GM12878 (cell line): ENCODE data around the gene BCR. TPM values are rescaled to one million over a fixed set of nuclear protein-coding genes. Genes with fewer than 3 reads are reported as not detected.
"Not testable (repeated sequence)": the region's sequence is repeated elsewhere in the genome, so short reads cannot be mapped to it uniquely, and the experiment has no call there.

Source experiments
- ATAC-seq: fragments of 200-7000 bp; cut with Tn5 transposase; 3 replicates; pipeline ENCODE4 v1.9.1; 2020; ENCODE audit warnings: mild to moderate bottlenecking, moderate library complexity
- BruUV-seq: library from RNA; stranded (reverse); fragments of 400-500 nt; replicated peaks from 2 replicates; lab custom pipeline; 2021; lab: Mats Ljungman, UMichigan
- CTCF ChIA-PET: fragments of 300-600 bp; sonication (Branson Sonifier 250); formaldehyde crosslinking; extraction: SDS; loops from one replicate; lab custom pipeline; 2021; ENCODE audit warnings: inconsistent platforms; lab: Yijun Ruan, JAX
- POLR2A ChIA-PET: fragments of 350-600 bp; formaldehyde crosslinking; extraction: SDS; loops from one replicate; lab custom pipeline; 2021; ENCODE audit warnings: inconsistent platforms; lab: Charles Lee
- RAD21 ChIA-PET: fragments of 300-600 bp; sonication (Branson Sonifier 250); formaldehyde crosslinking; loops from one replicate; lab custom pipeline; 2023; ENCODE audit warnings: antibody characterized with exemption; ENCODE audit not compliant: unreplicated experiment; lab: Charles Lee
- SMC1A ChIA-PET: fragments of 300-600 bp; sonication (Branson Sonifier 250); formaldehyde crosslinking; loops from one replicate; lab custom pipeline; 2023; ENCODE audit not compliant: unreplicated experiment, uncharacterized antibody; lab: Charles Lee
- DNase-seq: peaks from one replicate; pipeline ENCODE4 v3.0.0-alpha.2; 2011; ENCODE audit warnings: low read depth, low spot score
- FAIRE-seq: peaks from 3 replicates; lab custom pipeline; 2011; peaks lifted over from hg19 to GRCh38; lab: Jason Lieb, UNC
- H2AFZ ChIP-seq: 2 replicates; pipeline ENCODE4 v1.6.0; 2011; ENCODE audit warnings: low read depth, low read length, control low read depth; ENCODE audit not compliant: control insufficient read depth
- H3K27ac ChIP-seq: 2 replicates; pipeline ENCODE4 v1.5.1; 2011; ENCODE audit warnings: control low read depth; ENCODE audit not compliant: control insufficient read depth, insufficient read depth
- H3K27me3 ChIP-seq, 2 experiments: replicated peaks in 1 of 2; 2 replicates each; pipeline versions ENCODE4 v1.6.0 to v1.6.1; 2011; ENCODE audit warnings: low read length in 1 of 2; ENCODE audit not compliant: control insufficient read depth in 2 of 2, insufficient read depth in 2 of 2
- H3K36me3 ChIP-seq, 2 experiments: 2 replicates each; pipeline ENCODE4 v1.5.1; 2011; ENCODE audit warnings: low read length in 1 of 2; ENCODE audit not compliant: control insufficient read depth in 2 of 2, insufficient read depth in 2 of 2
- H3K4me1 ChIP-seq: 2 replicates; pipeline ENCODE4 v1.6.1; 2011; ENCODE audit warnings: mild to moderate bottlenecking, low read length, moderate library complexity, mixed read lengths; ENCODE audit not compliant: control insufficient read depth, insufficient read depth
- H3K4me2 ChIP-seq: 2 replicates; pipeline ENCODE4 v1.6.0; 2011; ENCODE audit warnings: control low read depth; ENCODE audit not compliant: control insufficient read depth, insufficient read depth
- H3K4me3 ChIP-seq: fragments of 200-600 bp; sonication (generic); 2 replicates; pipeline ENCODE4 v1.5.1; 2016
- H3K79me2 ChIP-seq: 2 replicates; pipeline ENCODE4 v1.6.0; 2011; ENCODE audit warnings: low read length; ENCODE audit not compliant: control insufficient read depth, insufficient read depth
- H3K9ac ChIP-seq: 2 replicates; pipeline ENCODE4 v1.8.0; 2011; ENCODE audit warnings: low read length, control low read depth, mixed read lengths; ENCODE audit not compliant: control insufficient read depth, insufficient read depth
- H3K9me3 ChIP-seq: replicated peaks from 3 replicates; pipeline ENCODE4 v1.5.1; 2011; ENCODE audit warnings: mild to moderate bottlenecking, low read length; ENCODE audit not compliant: control insufficient read depth, insufficient read depth
- H4K20me1 ChIP-seq: 2 replicates; pipeline ENCODE4 v1.6.0; 2011; ENCODE audit not compliant: control insufficient read depth, insufficient read depth
- ATF7 ChIP-seq: fragments of 450-650 bp; IDR thresholded peaks from 2 replicates; pipeline ENCODE4 v1.6.1; 2016; ENCODE audit warnings: low read depth, mild to moderate bottlenecking
- EED ChIP-seq: sonication (generic); IDR thresholded peaks from 2 replicates; pipeline ENCODE4 v1.6.1; 2016; ENCODE audit warnings: antibody characterized with exemption, low read depth
- IKZF2 ChIP-seq, 2 experiments: fragments of 450-650 bp; IDR thresholded peaks; 2 replicates each; pipeline ENCODE4 v1.6.1; 2017; ENCODE audit warnings: mild to moderate bottlenecking in 2 of 2, moderate library complexity in 2 of 2
- MEF2B ChIP-seq: fragments of 450-650 bp; IDR thresholded peaks from 2 replicates; pipeline ENCODE4 v1.6.1; 2018; ENCODE audit warnings: mild to moderate bottlenecking, moderate library complexity; ENCODE audit not compliant: partially characterized antibody, poor library complexity, severe bottlenecking
- MTA2 ChIP-seq: fragments of 450-650 bp; IDR thresholded peaks from 2 replicates; pipeline ENCODE4 v1.6.1; 2016; ENCODE audit warnings: low read depth, mild to moderate bottlenecking, moderate library complexity
- NR2F1 ChIP-seq: fragments of 450-650 bp; conservative IDR thresholded peaks from 2 replicates; pipeline ENCODE4 v1.6.1; 2017; ENCODE audit warnings: mild to moderate bottlenecking
- RAD51 ChIP-seq: fragments of 450-650 bp; IDR thresholded peaks from 2 replicates; pipeline ENCODE4 v1.6.1; 2016; ENCODE audit warnings: moderate library complexity, mild to moderate bottlenecking, inconsistent platforms
- USF1 ChIP-seq: IDR thresholded peaks from 2 replicates; pipeline ENCODE4 v1.6.1; 2011; ENCODE audit warnings: borderline replicate concordance, low read depth, mild to moderate bottlenecking, moderate library complexity, mixed read lengths, low read length; ENCODE audit not compliant: insufficient read depth; ENCODE audit errors: extremely low read length
- ZNF384 ChIP-seq: IDR thresholded peaks from 2 replicates; pipeline ENCODE4 v1.6.1; 2012; ENCODE audit warnings: low read depth, mild to moderate bottlenecking, low read length, improper control_type of control experiment, borderline replicate concordance
- WGBS: methylation state at CpG from one replicate; pipeline ENCODE4 v1.1.6; 2016; ENCODE audit warnings: low lambda C conversion rate; ENCODE audit not compliant: insufficient replicate concordance, insufficient coverage; ENCODE audit errors: missing lambda C conversion rate; 5-methylcytosine and 5-hydroxymethylcytosine counted together
- in situ Hi-C: fragments of 300-500 bp; cut with MboI; formaldehyde crosslinking; loops from 9 replicates; pipeline ENCODE4 v1.14.3; 2018; ENCODE audit warnings: mixed read lengths
- intact Hi-C: fragments of 100-400 bp; cut with micrococcal nuclease; formaldehyde crosslinking; loops from one replicate; pipeline ENCODE4 v1.14.2; 2022; ENCODE audit not compliant: unreplicated experiment
- polyA plus RNA-seq, 11 experiments: library from polyadenylated mRNA; depleted of rRNA in 4 of 11; unstranded in 6 of 11; stranded (reverse) in 5 of 11; fragments of >200 nt; fragmentation: Nextera tagmentation in 4 of 11; fragmentation: Illumina TruSeq in 1 of 11; extraction: Ambion mirVana in 4 of 11; extraction: Trizol in 1 of 11; gene quantifications; 1 replicate in 1 of 11; 2 replicates in 10 of 11; pipeline versions ENCODE4 v1.2.1 to v1.2.3, GENCODE V29; 2011 to 2016; ENCODE audit warnings: inconsistent platforms in 2 of 11, missing spikeins in 2 of 11, low read depth in 1 of 11
- total RNA-seq, 4 experiments: library from RNA; depleted of rRNA in 3 of 4; stranded (reverse); fragments of >200 nt in 3 of 4; fragmentation: Illumina TruSeq in 1 of 4; extraction: Trizol in 1 of 4; gene quantifications; 2 replicates each; pipeline versions ENCODE4 v1.2.1 to v1.2.3, GENCODE V29; 2013 to 2021
- TF ChIP-seq, protein P1 (sequence below): fragments of 450-650 bp; IDR thresholded peaks from 2 replicates; pipeline ENCODE4 v1.6.1; 2017; ENCODE audit warnings: mild to moderate bottlenecking, moderate library complexity

Gene BCR
- total and polyA plus RNA-seq, 10 of the 15 experiments (the other 5 are each of a cell fraction or from before 2014, with no cell fraction given) = 1.7 to 64.7 (median 18.4) TPM

GRCh38 chr22:23323960-23324688 is 143.8 kb downstream of the BCR start:
- FAIRE-seq, H3K9me3 ChIP-seq, H3K27ac ChIP-seq, H3K4me2 ChIP-seq, H4K20me1 ChIP-seq, H3K4me1 ChIP-seq, H3K9ac ChIP-seq, H3K36me3 ChIP-seq, DNase-seq, BruUV-seq, H3K4me3 ChIP-seq, H3K27me3 ChIP-seq, H3K79me2 ChIP-seq, H2AFZ ChIP-seq: not testable (repeated sequence)
- ChIA-PET SMC1A (interaction anchor here (1.6 kb wide), 1 partner anchor 52 kb away, joined by 4 read pairs; no protein-coding TSS in a partner anchor), POLR2A (interaction anchor here (0.6 to 0.7 kb wide), 2 partner anchors 114 to 897 kb away, joined by 3 read pairs; no protein-coding TSS in a partner anchor), CTCF (interaction anchor here (0.6 to 3.0 kb wide), 5 partner anchors 52 to 1117 kb away, joined by 3 to 12 read pairs (median 3); no protein-coding TSS in a partner anchor), RAD21 (interaction anchor here (0.6 to 1.3 kb wide), 4 partner anchors 33 to 718 kb away, joined by 3 to 5 read pairs (median 4); no protein-coding TSS in a partner anchor)
- intact Hi-C loops (loop anchor here (5.0 kb wide), 1 partner anchor 53 kb away; no protein-coding TSS in a partner anchor), in situ Hi-C loops (loop anchor here (5.0 kb wide), 1 partner anchor 53 kb away; no protein-coding TSS in a partner anchor)
- peak; percentile 90 for ATAC-seq
- WGBS = 23% methylated on average over 5 of the region's 6 CpGs
- TF ChIP-seq ZNF384 = 0 out of 2 replicates have a peak, but pooled peaks have one; percentile 10
- peak; percentile 68 for TF ChIP-seq RAD51
- peak; percentile 62 for TF ChIP-seq ATF7

DNA sequence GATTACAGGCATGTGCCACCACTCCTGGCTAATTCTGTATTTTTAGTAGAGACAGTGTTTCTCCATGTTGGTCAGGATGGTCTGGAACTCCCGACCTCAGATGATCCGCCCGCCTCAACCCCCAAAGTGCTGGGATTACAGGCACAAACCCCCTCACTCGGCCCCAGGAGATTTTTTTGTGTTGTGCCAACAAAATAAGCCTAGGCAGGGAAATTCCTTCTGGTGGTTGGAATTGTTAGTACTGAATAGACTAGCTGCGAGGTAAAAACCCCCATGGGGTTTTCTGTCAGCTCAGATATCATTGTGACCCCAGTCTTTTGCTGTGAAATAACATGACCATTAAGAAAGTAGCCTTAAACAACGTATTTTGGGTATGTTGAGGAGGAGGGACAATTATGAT is 144.9 kb downstream of the BCR start:
- FAIRE-seq = no peak
- no peaks in the 10 kb centered on the region for H3K4me1 ChIP-seq
- intact Hi-C loops = no loop called here
- RAD21 ChIA-PET = interaction anchor here (0.8 to 1.0 kb wide), 4 partner anchors 34 to 61 kb away, joined by 3 to 5 read pairs (median 3); no protein-coding TSS in a partner anchor
- H3K4me3 ChIP-seq = no peak overlapping the region
- SMC1A ChIA-PET = no interaction called here
- H3K4me2 ChIP-seq = 0 out of 2 replicates have a peak overlapping the region, but pooled peaks have one; percentile 17
- ATAC-seq = peak; percentile 84
- H3K9me3 ChIP-seq = no peaks in the 10 kb centered on the region
- H4K20me1 ChIP-seq = no peaks in the 10 kb centered on the region
- H3K36me3 ChIP-seq = no peaks in the 10 kb centered on the region
- POLR2A ChIA-PET = interaction anchor here (0.6 to 1.0 kb wide), 2 partner anchors 185 to 279 kb away, joined by 3 to 5 read pairs; no protein-coding TSS in a partner anchor
- H3K27ac ChIP-seq = no peak overlapping the region
- no peaks in the 10 kb centered on the region for H3K27me3 ChIP-seq
- H2AFZ ChIP-seq = no peak overlapping the region
- no peaks in the 10 kb centered on the region for H3K79me2 ChIP-seq
- in situ Hi-C loops = no loop called here
- DNase-seq = no peak
- WGBS = 8% methylated on average over 6 of the region's 6 CpGs
- no TSS peak for BruUV-seq
- CTCF ChIA-PET = interaction anchor here (0.6 to 3.0 kb wide), 3 partner anchors 51 to 366 kb away, joined by 3 to 12 read pairs (median 4); no protein-coding TSS in a partner anchor
- no peak overlapping the region for H3K9ac ChIP-seq
- TF ChIP-seq IKZF2 (IDR thresholded peaks at IDR 0.05) = peak; percentile 54; a peak in 3 of 4 replicates
- TF ChIP-seq USF1 = no peak
- TF ChIP-seq MTA2 = peak; percentile 14; the same call in 1 of the 2 replicates
- TF ChIP-seq, protein P1, sequence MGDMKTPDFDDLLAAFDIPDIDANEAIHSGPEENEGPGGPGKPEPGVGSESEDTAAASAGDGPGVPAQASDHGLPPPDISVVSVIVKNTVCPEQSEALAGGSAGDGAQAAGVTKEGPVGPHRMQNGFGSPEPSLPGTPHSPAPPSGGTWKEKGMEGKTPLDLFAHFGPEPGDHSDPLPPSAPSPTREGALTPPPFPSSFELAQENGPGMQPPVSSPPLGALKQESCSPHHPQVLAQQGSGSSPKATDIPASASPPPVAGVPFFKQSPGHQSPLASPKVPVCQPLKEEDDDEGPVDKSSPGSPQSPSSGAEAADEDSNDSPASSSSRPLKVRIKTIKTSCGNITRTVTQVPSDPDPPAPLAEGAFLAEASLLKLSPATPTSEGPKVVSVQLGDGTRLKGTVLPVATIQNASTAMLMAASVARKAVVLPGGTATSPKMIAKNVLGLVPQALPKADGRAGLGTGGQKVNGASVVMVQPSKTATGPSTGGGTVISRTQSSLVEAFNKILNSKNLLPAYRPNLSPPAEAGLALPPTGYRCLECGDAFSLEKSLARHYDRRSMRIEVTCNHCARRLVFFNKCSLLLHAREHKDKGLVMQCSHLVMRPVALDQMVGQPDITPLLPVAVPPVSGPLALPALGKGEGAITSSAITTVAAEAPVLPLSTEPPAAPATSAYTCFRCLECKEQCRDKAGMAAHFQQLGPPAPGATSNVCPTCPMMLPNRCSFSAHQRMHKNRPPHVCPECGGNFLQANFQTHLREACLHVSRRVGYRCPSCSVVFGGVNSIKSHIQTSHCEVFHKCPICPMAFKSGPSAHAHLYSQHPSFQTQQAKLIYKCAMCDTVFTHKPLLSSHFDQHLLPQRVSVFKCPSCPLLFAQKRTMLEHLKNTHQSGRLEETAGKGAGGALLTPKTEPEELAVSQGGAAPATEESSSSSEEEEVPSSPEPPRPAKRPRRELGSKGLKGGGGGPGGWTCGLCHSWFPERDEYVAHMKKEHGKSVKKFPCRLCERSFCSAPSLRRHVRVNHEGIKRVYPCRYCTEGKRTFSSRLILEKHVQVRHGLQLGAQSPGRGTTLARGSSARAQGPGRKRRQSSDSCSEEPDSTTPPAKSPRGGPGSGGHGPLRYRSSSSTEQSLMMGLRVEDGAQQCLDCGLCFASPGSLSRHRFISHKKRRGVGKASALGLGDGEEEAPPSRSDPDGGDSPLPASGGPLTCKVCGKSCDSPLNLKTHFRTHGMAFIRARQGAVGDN = no peak
- TF ChIP-seq EED = peak; percentile 59
- TF ChIP-seq NR2F1 = no peak
- TF ChIP-seq MEF2B = peak; percentile 44
